Activated CD4-positive, alpha-beta memory T cell treated with anti-CD3 and anti-CD28 coated beads, Interleukin-2, amount 10 ng/mL, durations not matched to agents 7 days and 5 days (primary cell): ENCODE data around the gene DOCK9. TPM values are rescaled to one million over a fixed set of nuclear protein-coding genes. Genes with fewer than 3 reads are reported as not detected.

Experiments
- CTCF ChIA-PET: fragments of 350-600 bp; sonication (Branson Sonifier 250); formaldehyde crosslinking; loops from one replicate; lab custom pipeline; 2021; ENCODE audit warnings: antibody characterized with exemption, inconsistent platforms; lab: Charles Lee
- POLR2A ChIA-PET: fragments of 350-600 bp; sonication (Branson Sonifier 250); formaldehyde crosslinking; loops from one replicate; lab custom pipeline; 2021; ENCODE audit warnings: antibody characterized with exemption; lab: Charles Lee
- DNase-seq: peaks from one replicate; pipeline ENCODE4 v3.0.0-alpha.2; 2020
- H3K27ac Mint-ChIP-seq: one replicate; pipeline ENCODE4 v1.8.0; 2021; ENCODE audit warnings: mild to moderate bottlenecking, mixed read lengths
- H3K27me3 Mint-ChIP-seq: one replicate; pipeline ENCODE4 v1.8.0; 2021; ENCODE audit warnings: mixed read lengths
- H3K36me3 Mint-ChIP-seq: one replicate; pipeline ENCODE4 v1.8.0; 2021; ENCODE audit warnings: low read depth, mixed read lengths
- H3K4me1 Mint-ChIP-seq: one replicate; pipeline ENCODE4 v1.8.0; 2021; ENCODE audit warnings: mixed read lengths
- H3K4me3 Mint-ChIP-seq: one replicate; pipeline ENCODE4 v1.8.0; 2021; ENCODE audit warnings: mild to moderate bottlenecking, mixed read lengths
- H3K9me3 Mint-ChIP-seq: one replicate; pipeline ENCODE4 v1.8.0; 2021; ENCODE audit warnings: mixed read lengths
- total RNA-seq, 2 experiments: library from RNA; stranded (reverse); gene quantifications; one replicate each; pipeline ENCODE4 v1.2.3, GENCODE V29; 2021

The DOCK9 gene
- total RNA-seq, 2 experiments from 2014 or later: 86.0 to 87.7 TPM

DNA sequence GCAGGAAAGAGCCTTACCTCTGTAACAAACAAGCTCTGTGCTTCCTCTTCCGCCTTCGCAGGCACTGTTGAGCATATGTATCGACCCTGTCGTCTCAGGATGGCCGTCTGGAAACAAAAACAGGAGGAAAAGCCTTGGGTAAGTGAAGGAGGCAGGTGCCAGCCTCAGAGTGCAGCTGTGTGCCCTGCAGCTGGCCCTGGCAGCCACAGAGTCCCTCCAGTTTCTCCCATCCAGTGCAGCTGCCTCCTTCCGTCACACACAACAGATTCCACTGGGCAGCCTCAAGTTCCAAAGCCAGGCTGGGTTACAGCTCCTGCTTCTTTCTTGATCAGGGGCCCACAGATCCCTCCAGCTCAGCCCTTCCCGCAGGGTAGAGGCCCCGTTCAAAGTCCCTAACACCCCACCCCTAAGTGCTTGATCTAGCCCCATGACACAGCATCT is 47.7 kb downstream of the DOCK9 start:
- ChIA-PET POLR2A (no interaction called here), CTCF (no interaction called here)
- Mint-ChIP-seq H3K36me3 (peaks cover 30% of the 10 kb centered on the region), H3K4me3 (no peak overlapping the region), H3K4me1 (no peaks in the 10 kb centered on the region), H3K9me3 (peaks cover 15% of the 10 kb centered on the region), H3K27me3 (no peaks in the 10 kb centered on the region), H3K27ac (peak overlapping the region; percentile 7)
- no peak for DNase-seq

DNA sequence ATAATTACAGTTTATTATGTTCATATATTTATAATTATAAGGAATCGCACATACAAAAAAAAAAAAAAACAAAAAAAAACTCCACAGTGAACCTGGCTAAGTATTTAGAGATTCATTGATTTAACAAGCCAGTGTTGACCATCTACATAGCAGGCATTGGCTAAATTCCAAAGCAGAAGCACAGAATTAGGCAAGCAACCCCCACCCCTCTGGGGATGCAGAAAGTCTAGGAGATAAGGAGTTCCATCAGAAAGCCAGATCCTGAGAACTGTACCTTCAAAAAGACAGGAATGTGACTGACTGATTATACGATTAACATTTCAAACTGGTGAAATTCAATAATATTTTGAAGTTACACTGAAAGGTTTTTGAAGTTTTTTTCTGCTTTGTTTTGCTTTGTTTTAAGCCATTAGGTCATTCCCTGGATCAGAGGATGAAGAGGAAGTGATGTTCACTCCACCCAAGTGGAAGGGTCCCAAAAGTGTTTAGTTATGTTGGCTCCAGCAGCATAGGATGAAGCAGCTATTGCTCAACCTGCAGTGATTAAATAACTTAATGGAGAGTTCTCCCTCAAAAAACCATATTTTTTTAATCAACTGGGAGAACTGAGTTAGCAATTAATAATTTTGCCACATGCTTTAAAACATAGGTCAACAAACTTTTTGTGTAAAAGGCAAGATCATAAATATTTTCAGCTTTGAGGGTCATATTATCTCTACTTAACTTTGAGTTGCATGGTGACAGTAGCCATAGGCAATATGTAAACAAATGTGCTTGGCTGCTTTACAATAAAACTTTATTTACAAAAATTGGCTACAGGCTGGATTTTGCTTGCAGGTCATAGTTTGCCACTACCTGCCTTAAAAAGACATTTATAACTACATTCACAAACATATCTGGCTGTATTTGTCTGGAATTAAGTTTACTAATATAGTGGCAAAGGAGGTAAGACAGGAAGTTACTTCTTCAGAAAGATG is 49.6 kb downstream of the DOCK9 start:
- ChIA-PET POLR2A (no interaction called here), CTCF (interaction anchor here (0.7 kb wide), 1 partner anchor 328 kb away, joined by 4 read pairs; no protein-coding TSS in a partner anchor)
- Mint-ChIP-seq H3K9me3 (peaks cover under 1% of the 10 kb centered on the region), H3K27me3 (no peaks in the 10 kb centered on the region), H3K4me3 (no peak overlapping the region), H3K27ac (no peak overlapping the region), H3K36me3 (peaks cover 25% of the 10 kb centered on the region), H3K4me1 (no peaks in the 10 kb centered on the region)
- no peak for DNase-seq

DNA sequence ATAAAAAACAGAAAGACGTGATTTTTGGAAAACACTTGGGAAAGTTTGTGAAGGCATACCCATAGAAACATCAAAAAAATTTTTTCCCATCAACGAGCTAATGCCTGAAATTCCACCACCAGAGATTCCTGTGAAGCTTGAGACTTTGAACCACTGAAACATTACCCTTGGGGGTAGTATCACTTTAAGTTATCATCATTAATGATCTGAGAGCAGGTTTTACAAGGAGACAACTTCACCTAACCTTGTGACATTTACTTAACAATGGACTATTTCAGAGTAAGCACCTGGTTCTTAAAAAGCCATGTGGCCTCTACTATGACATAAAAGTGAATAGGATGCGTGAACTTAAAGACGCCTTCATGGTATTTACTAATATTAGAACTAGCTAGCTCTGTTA is 51.9 kb downstream of the DOCK9 start:
- DNase-seq: no peak
- H3K4me3 Mint-ChIP-seq: no peak overlapping the region
- no peak overlapping the region for H3K27ac Mint-ChIP-seq
- peaks cover 42% of the 10 kb centered on the region for H3K36me3 Mint-ChIP-seq
- ChIA-PET CTCF (interaction anchor here (1.0 to 1.5 kb wide), 3 partner anchors 9 to 102 kb away, joined by 3 read pairs; no protein-coding TSS in a partner anchor), POLR2A (no interaction called here)
- peaks cover 3% of the 10 kb centered on the region for H3K4me1 Mint-ChIP-seq
- no peaks in the 10 kb centered on the region for H3K27me3 Mint-ChIP-seq
- no peaks in the 10 kb centered on the region for H3K9me3 Mint-ChIP-seq

DNA sequence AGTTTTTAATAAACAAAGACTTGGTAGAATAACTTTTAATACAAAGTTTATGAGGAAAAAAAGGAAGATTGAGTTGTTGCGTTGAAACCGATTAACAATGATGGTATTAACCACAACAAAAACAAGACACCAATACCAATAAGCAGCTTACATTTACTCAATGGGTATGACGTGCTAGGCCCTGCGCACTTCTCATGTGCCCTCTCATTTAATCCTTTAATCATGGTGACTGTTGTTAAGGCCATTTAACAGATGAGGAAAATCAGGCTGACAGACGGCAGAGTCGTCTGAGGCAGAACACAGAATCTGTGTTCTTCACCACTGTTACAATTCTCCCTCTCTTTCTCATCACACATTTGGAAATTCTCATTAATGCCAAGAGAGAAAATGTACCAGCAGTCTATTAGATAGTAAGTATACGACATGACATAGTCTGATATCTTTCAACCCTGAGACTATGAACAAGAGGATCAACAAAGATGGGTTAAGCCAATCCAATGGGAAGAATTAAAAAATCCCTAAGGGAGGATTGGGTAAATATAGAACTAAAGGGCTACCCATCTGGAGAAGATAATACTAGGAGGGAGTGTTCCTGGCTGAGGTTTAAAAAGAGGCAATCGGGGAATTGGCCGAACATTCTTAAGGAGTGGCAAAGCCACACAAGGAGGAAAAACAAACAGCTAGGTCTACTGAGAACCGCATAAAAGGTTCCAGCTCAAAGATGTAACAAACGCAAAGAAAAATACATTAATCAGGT is 54.0 kb downstream of the DOCK9 start:
- Mint-ChIP-seq H3K27me3 (no peaks in the 10 kb centered on the region), H3K36me3 (peaks cover 55% of the 10 kb centered on the region), H3K4me1 (peaks cover 21% of the 10 kb centered on the region), H3K27ac (no peak overlapping the region), H3K4me3 (no peak overlapping the region), H3K9me3 (peaks cover 2% of the 10 kb centered on the region)
- DNase-seq: no peak
- CTCF ChIA-PET: interaction anchor here (0.5 kb wide), 1 partner anchor 202 kb away, joined by 3 read pairs; no protein-coding TSS in a partner anchor
- POLR2A ChIA-PET: no interaction called here

DNA sequence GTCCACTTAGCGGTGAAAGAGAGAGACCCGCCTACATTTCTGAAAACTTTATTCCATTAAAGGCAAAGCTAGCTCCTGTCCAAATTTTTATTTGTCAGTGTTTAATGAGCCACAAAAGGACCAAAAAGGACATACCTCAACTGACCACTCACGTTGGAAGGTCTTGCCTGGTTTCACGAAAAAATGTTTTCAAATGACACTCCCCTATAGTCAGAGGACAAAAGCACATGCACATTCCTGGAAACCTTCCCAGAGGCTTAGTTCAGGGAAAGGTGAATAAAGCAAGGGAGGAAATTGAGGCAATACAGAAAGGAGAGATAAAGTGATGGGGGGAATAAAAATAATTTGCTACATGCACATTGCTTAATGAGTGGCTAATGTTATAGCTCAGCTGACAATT is 55.6 kb downstream of the DOCK9 start:
- DNase-seq: no peak
- ChIA-PET POLR2A (no interaction called here), CTCF (no interaction called here)
- Mint-ChIP-seq H3K9me3 (peaks cover 2% of the 10 kb centered on the region), H3K27ac (no peak overlapping the region), H3K4me3 (no peak overlapping the region), H3K36me3 (peaks cover 65% of the 10 kb centered on the region), H3K27me3 (no peaks in the 10 kb centered on the region), H3K4me1 (peaks cover 31% of the 10 kb centered on the region)

DNA sequence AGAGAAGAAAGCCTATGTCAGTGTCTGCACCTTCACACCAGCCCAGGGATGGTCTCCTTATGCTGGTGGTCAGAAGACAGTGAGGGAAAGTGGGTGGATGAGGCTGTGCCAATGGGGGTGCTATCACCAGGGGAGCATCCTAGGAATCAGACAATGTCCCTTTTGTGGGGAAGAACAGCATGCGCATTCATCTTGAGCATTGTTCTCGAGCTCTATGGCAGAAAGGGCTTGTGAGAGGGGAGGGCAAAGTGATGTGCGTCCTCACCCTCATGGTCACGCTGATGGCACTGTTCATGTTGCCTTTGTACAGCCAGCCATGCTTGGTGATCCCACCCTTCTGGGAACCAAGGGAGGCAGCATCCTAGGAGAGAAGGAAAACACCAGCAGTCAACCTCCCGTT is 56.1 kb downstream of the DOCK9 start:
- CTCF ChIA-PET: no interaction called here
- H3K9me3 Mint-ChIP-seq: peaks cover 2% of the 10 kb centered on the region
- peaks cover 31% of the 10 kb centered on the region for H3K4me1 Mint-ChIP-seq
- no peak overlapping the region for H3K27ac Mint-ChIP-seq
- H3K36me3 Mint-ChIP-seq: peaks cover 65% of the 10 kb centered on the region
- POLR2A ChIA-PET: no interaction called here
- H3K27me3 Mint-ChIP-seq: no peaks in the 10 kb centered on the region
- no peak for DNase-seq
- H3K4me3 Mint-ChIP-seq: no peak overlapping the region

DNA sequence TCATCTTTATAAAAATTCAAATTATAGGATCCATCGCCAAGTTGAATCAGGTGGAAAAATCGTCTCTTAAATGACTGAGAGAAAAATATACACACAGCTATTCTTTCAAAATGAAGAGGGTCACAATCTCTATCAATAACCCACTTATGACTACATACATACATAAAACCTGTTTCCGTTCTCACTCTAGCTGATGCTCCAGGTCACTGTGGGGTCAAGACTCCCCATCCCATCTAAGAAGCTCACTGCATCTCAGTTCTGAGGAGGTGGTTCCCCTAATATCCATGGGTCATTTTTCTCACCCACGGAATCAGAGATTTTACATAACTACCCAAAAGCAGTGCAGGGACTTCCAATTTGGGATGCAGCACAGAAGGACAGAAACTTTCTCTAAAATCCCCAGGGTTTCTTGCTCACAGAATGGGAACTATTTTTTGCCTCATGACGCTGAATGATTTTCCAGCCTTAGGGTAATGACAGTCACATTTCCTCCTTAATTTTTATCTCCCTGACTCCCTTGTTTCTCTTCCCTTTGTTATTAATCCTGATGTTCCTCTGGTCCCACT is 56.8 kb downstream of the DOCK9 start:
- H3K27me3 Mint-ChIP-seq: no peaks in the 10 kb centered on the region
- H3K9me3 Mint-ChIP-seq: peaks cover 2% of the 10 kb centered on the region
- peaks cover 31% of the 10 kb centered on the region for H3K4me1 Mint-ChIP-seq
- peaks cover 66% of the 10 kb centered on the region for H3K36me3 Mint-ChIP-seq
- no peak overlapping the region for H3K27ac Mint-ChIP-seq
- no peak for DNase-seq
- ChIA-PET POLR2A (no interaction called here), CTCF (no interaction called here)
- H3K4me3 Mint-ChIP-seq: no peak overlapping the region

DNA sequence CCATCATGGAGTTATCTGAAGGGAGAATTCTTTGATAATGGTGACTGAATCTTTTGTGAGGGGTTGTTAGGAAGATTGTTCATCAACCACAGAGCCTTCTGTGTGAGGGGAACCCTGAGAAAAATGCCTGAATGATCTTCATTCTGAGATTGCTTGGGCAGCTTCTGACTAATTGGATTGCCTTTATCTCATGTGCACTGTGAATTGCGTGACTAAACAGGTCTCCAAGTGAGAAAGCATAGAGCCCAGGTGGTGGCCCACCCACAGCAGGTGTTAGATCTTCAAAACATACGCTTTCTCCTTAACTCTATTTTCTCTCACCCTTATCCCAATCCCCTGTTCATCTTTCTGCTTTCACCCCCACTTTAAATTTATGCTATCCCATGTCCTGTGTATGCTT is 58.3 kb downstream of the DOCK9 start:
- H3K4me3 Mint-ChIP-seq: no peak overlapping the region
- peak overlapping the region; percentile 70 for H3K27ac Mint-ChIP-seq
- H3K9me3 Mint-ChIP-seq: peaks cover 2% of the 10 kb centered on the region
- ChIA-PET POLR2A (no interaction called here), CTCF (interaction anchor here (1.2 kb wide), 1 partner anchor 43 kb away, joined by 3 read pairs; no protein-coding TSS in a partner anchor)
- H3K36me3 Mint-ChIP-seq: peaks cover 75% of the 10 kb centered on the region
- peaks cover 33% of the 10 kb centered on the region for H3K4me1 Mint-ChIP-seq
- DNase-seq: no peak
- no peaks in the 10 kb centered on the region for H3K27me3 Mint-ChIP-seq

DNA sequence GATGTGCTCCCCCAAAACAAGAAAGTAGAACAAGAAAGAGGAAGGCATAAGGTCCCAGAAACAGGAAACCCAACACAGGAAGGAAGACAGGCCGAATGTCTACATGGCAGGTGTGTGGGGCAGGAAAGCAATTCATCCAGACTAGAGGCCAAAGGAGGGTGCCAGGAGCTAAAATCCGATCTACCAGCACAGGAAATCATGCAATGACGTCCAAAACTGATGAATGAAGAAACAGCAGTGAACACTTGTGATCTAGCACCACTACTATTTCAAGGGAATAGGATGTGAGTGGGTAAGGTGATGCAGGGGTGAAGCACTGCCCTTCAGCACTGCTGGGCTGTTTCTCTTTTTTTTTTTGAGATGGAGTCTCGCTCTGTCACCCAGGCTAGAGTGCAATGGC is 59.1 kb downstream of the DOCK9 start:
- Mint-ChIP-seq H3K27ac (peak overlapping the region; percentile 70), H3K4me1 (peaks cover 33% of the 10 kb centered on the region), H3K27me3 (no peaks in the 10 kb centered on the region), H3K36me3 (peaks cover 71% of the 10 kb centered on the region), H3K4me3 (no peak overlapping the region), H3K9me3 (peaks cover 2% of the 10 kb centered on the region)
- CTCF ChIA-PET: no interaction called here
- POLR2A ChIA-PET: interaction anchor here (1.5 kb wide), 1 partner anchor 8 kb away, joined by 4 read pairs; no protein-coding TSS in a partner anchor
- peak; percentile 24 for DNase-seq

DNA sequence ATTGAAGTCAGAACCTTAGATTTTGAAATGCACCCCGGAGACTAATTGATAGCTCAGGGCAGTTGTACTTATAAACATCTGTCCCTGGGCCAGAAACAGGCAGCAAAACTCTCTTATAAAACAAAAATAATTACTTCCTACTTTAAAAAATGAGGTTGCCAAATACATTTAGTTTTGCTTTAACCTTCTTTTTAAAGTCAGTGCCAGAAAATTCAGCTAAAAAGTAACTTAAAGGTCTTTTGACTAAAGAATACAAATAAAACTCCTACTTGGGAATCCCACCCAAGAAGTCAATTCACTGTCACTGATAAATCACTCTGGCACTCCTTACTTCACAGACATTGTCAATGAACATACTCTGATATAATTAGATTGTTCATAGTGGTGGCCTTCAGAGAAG is 60.7 kb downstream of the DOCK9 start:
- no peak for DNase-seq
- POLR2A ChIA-PET: interaction anchor here (0.9 kb wide), 1 partner anchor 17 kb away, joined by 3 read pairs; no protein-coding TSS in a partner anchor
- Mint-ChIP-seq H3K9me3 (peaks cover 2% of the 10 kb centered on the region), H3K4me3 (no peak overlapping the region), H3K27ac (no peak overlapping the region), H3K27me3 (no peaks in the 10 kb centered on the region), H3K4me1 (peaks cover 43% of the 10 kb centered on the region), H3K36me3 (peaks cover 70% of the 10 kb centered on the region)
- CTCF ChIA-PET: no interaction called here

DNA sequence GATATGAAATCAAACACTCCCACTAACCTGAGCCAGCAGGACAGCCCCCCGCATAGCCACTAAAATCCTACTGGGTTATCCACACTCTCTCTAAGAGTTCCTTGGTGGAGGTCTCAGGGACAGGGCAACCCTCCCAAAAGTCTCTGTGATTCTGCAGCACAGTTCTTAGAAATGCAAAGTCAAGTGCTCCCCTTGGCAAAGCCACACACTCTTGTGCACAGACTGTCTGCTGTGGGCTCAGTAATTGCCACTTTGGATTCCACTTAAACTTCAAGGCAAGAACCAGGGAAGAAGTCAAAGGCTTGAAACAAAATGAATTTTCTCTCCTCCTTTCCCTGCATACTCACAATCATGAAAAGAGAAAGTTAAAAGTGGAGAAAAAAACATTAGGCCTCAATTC is 61.5 kb downstream of the DOCK9 start:
- H3K9me3 Mint-ChIP-seq: peaks cover 2% of the 10 kb centered on the region
- ChIA-PET POLR2A (interaction anchor here (0.9 kb wide), 1 partner anchor 16 kb away, joined by 3 read pairs; no protein-coding TSS in a partner anchor), CTCF (no interaction called here)
- peaks cover 41% of the 10 kb centered on the region for H3K4me1 Mint-ChIP-seq
- DNase-seq: no peak
- H3K36me3 Mint-ChIP-seq: peaks cover 63% of the 10 kb centered on the region
- no peak overlapping the region for H3K4me3 Mint-ChIP-seq
- H3K27me3 Mint-ChIP-seq: no peaks in the 10 kb centered on the region
- no peak overlapping the region for H3K27ac Mint-ChIP-seq

DNA sequence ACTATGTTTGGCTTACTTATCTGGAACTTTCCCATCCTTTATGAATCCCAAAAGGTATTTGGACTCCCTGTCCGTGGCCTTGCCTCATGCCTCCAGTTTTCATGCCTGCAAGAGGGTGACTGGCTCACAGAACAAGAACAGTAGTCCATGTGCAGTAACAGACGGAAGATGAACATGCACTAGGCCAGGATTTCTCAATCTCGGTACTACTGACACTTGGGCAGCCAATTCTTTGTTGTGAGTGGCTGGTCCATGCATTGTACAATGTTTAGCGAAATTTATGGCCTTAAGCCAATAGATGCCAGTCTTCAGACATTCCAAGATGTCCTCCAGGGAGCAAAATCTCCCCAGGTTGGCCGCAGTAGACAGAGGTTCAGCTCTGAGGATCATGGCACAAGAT is 61.9 kb downstream of the DOCK9 start:
- POLR2A ChIA-PET: no interaction called here
- CTCF ChIA-PET: no interaction called here
- Mint-ChIP-seq H3K9me3 (peaks cover 2% of the 10 kb centered on the region), H3K27ac (no peak overlapping the region), H3K4me3 (no peak overlapping the region), H3K27me3 (no peaks in the 10 kb centered on the region), H3K36me3 (peaks cover 60% of the 10 kb centered on the region), H3K4me1 (peaks cover 42% of the 10 kb centered on the region)
- no peak for DNase-seq
